CD14-positive monocyte (primary cell): ENCODE measurements around the gene NAT9. TPM values are rescaled to one million over a fixed set of nuclear protein-coding genes. Genes with fewer than 3 reads are reported as not detected.

Source experiments
- DNase-seq, 3 donors: peaks; one replicate each; pipeline ENCODE4 v3.0.0-alpha.2; 2011 to 2022
- H2AFZ ChIP-seq: 2 replicates; pipeline ENCODE4 v1.6.0; 2012; ENCODE audit warnings: mild to moderate bottlenecking, low read depth, low read length, inconsistent platforms; ENCODE audit not compliant: insufficient read depth, poor library complexity, severe bottlenecking
- H3K27ac ChIP-seq, 2 donors: 1 replicate in 1 of 2; 2 replicates in 1 of 2; pipeline ENCODE4 v1.5.1; 2012 to 2013; ENCODE audit warnings: low read length in 2 of 2, control low read depth in 1 of 2, inconsistent platforms in 1 of 2, low read depth in 1 of 2, mild to moderate bottlenecking in 1 of 2
- H3K27me3 ChIP-seq, 2 donors: one replicate each; pipeline versions ENCODE4 v1.6.0 to v1.6.1; 2011 to 2013; ENCODE audit warnings: low read length in 2 of 2; ENCODE audit not compliant: control insufficient read depth in 2 of 2, insufficient read depth in 2 of 2
- H3K36me3 ChIP-seq, 2 donors: replicated peaks in 1 of 2; 1 replicate in 1 of 2; 2 replicates in 1 of 2; pipeline versions ENCODE4 v1.5.1 to v1.6.1; 2012 to 2013; ENCODE audit warnings: low read length in 2 of 2, control low read depth in 1 of 2, inconsistent platforms in 1 of 2, mild to moderate bottlenecking in 1 of 2; ENCODE audit not compliant: insufficient read depth in 2 of 2, control insufficient read depth in 1 of 2
- H3K4me1 ChIP-seq, 2 donors: 1 replicate in 1 of 2; 2 replicates in 1 of 2; pipeline versions ENCODE4 v1.5.1 to v1.6.1; 2012 to 2013; ENCODE audit warnings: low read length in 2 of 2, control low read depth in 1 of 2, inconsistent platforms in 1 of 2, mild to moderate bottlenecking in 1 of 2, moderate library complexity in 1 of 2; ENCODE audit not compliant: insufficient read depth in 2 of 2, control insufficient read depth in 1 of 2
- H3K4me2 ChIP-seq: replicated peaks from 2 replicates; pipeline ENCODE3; 2012; ENCODE audit warnings: low read length, moderate library complexity, mild to moderate bottlenecking; ENCODE audit not compliant: poor library complexity, severe bottlenecking; ENCODE audit errors: extremely low read depth
- H3K4me3 ChIP-seq, 3 experiments: fragments of 200-600 bp in 1 of 3; sonication (generic) in 1 of 3; replicated peaks in 1 of 3; 1 replicate in 2 of 3; 2 replicates in 1 of 3; pipeline ENCODE4 v1.5.1; 2011 to 2013; ENCODE audit warnings: low read length in 3 of 3, mild to moderate bottlenecking in 3 of 3, control low read depth in 2 of 3, low read depth in 2 of 3, inconsistent platforms in 1 of 3, moderate library complexity in 1 of 3
- H3K79me2 ChIP-seq: 2 replicates; pipeline ENCODE4 v1.6.0; 2012; ENCODE audit warnings: mild to moderate bottlenecking, control low read depth, inconsistent platforms, low read length, moderate library complexity; ENCODE audit not compliant: insufficient read depth
- H3K9ac ChIP-seq: 2 replicates; pipeline ENCODE4 v1.6.0; 2017; ENCODE audit warnings: low read length, mild to moderate bottlenecking; ENCODE audit not compliant: insufficient read depth, poor library complexity, severe bottlenecking
- H3K9me3 ChIP-seq, 2 donors: replicated peaks in 1 of 2; 1 replicate in 1 of 2; 2 replicates in 1 of 2; pipeline versions ENCODE4 v1.5.1 to v1.6.1; 2012 to 2013; ENCODE audit warnings: low read length in 2 of 2, control low read depth in 1 of 2; ENCODE audit not compliant: control insufficient read depth in 1 of 2, insufficient read depth in 1 of 2
- H4K20me1 ChIP-seq: 2 replicates; pipeline ENCODE4 v1.6.0; 2012; ENCODE audit warnings: mild to moderate bottlenecking, low read length, control low read depth, moderate library complexity; ENCODE audit not compliant: insufficient read depth
- H3K27ac Mint-ChIP-seq, 7 donors: one replicate each; pipeline ENCODE4 v1.8.0; 2020; ENCODE audit warnings: mild to moderate bottlenecking in 7 of 7, mixed read lengths in 7 of 7, moderate library complexity in 6 of 7, inconsistent platforms in 2 of 7
- H3K27me3 Mint-ChIP-seq, 3 donors: one replicate each; pipeline ENCODE4 v1.8.0; 2021 to 2022; ENCODE audit warnings: low read depth in 3 of 3, mild to moderate bottlenecking in 3 of 3, mixed read lengths in 3 of 3, moderate library complexity in 3 of 3, inconsistent platforms in 1 of 3
- H3K36me3 Mint-ChIP-seq, 2 donors: one replicate each; pipeline ENCODE4 v1.8.0; 2020; ENCODE audit warnings: mixed read lengths in 2 of 2, inconsistent platforms in 1 of 2, mild to moderate bottlenecking in 1 of 2
- H3K4me1 Mint-ChIP-seq: one replicate; pipeline ENCODE4 v1.8.0; 2020; ENCODE audit warnings: mild to moderate bottlenecking, mixed read lengths
- H3K4me3 Mint-ChIP-seq, 2 donors: one replicate each; pipeline ENCODE4 v1.8.0; 2020; ENCODE audit warnings: mild to moderate bottlenecking in 2 of 2, mixed read lengths in 2 of 2, moderate library complexity in 1 of 2
- H3K9me3 Mint-ChIP-seq, 7 donors: one replicate each; pipeline ENCODE4 v1.8.0; 2020 to 2022; ENCODE audit warnings: mixed read lengths in 7 of 7, mild to moderate bottlenecking in 6 of 7, moderate library complexity in 6 of 7, inconsistent platforms in 2 of 7
- CTCF ChIP-seq: fragments of 200-600 bp; IDR thresholded peaks from one replicate; pipeline ENCODE4 v1.8.0; 2022; ENCODE audit warnings: antibody characterized with exemption, mild to moderate bottlenecking
- WGBS: methylation state at CpG from one replicate; pipeline ENCODE4 v1.1.5; 2013; ENCODE audit warnings: missing lambda C conversion rate; ENCODE audit not compliant: insufficient coverage; 5-methylcytosine and 5-hydroxymethylcytosine counted together
- intact Hi-C, 2 donors: fragments of 100-400 bp; cut with micrococcal nuclease; formaldehyde crosslinking; loops; one replicate each; pipeline versions ENCODE4 v1.15.0 to v1.15.1; 2023
- polyA plus RNA-seq, 3 donors: library from polyadenylated mRNA; depleted of rRNA in 1 of 3; unstranded in 2 of 3; stranded (reverse) in 1 of 3; fragments of 300-500 nt in 2 of 3; fragments of >200 nt in 1 of 3; fragmentation: Illumina TruSeq in 2 of 3; gene quantifications; 1 replicate in 2 of 3; 2 replicates in 1 of 3; pipeline ENCODE4 v1.2.3, GENCODE V29; 2012 to 2021

The NAT9 gene
- polyA plus RNA-seq, 3 donors = 7.1 to 95.6 (median 7.8) TPM

GRCh38 chr17:74800531-74800930, 24.4 kb upstream of the NAT9 start:
- H3K4me1 Mint-ChIP-seq = no peaks in the 10 kb centered on the region
- no peak overlapping the region for H3K9ac ChIP-seq
- 100% methylated on average over 3 of the region's 7 CpGs for WGBS
- no peak overlapping the region for H2AFZ ChIP-seq
- no peaks in the 10 kb centered on the region for H3K9me3 ChIP-seq
- H3K4me1 ChIP-seq = no peaks in the 10 kb centered on the region
- no peaks in the 10 kb centered on the region for H3K27me3 ChIP-seq
- DNase-seq = no peak
- peaks cover 91 to 100% of the 10 kb centered on the region in 2 donors for H3K36me3 ChIP-seq
- H3K27ac Mint-ChIP-seq = peak overlapping the region in 1 of 7 donors; percentile 6
- no peak overlapping the region for H3K4me3 ChIP-seq
- no peak overlapping the region for H3K27ac ChIP-seq
- no peak overlapping the region for H3K4me2 ChIP-seq
- H3K27me3 Mint-ChIP-seq = peaks cover 2 to 4% (median 2%) of the 10 kb centered on the region in 3 donors
- peaks cover 51% of the 10 kb centered on the region for H4K20me1 ChIP-seq
- no peaks in the 10 kb centered on the region for H3K79me2 ChIP-seq
- intact Hi-C loops = no loop called here
- H3K9me3 Mint-ChIP-seq = no peaks in the 10 kb centered on the region
- no peak overlapping the region for H3K4me3 Mint-ChIP-seq
- TF ChIP-seq CTCF = no peak
- peaks cover 94 to 99% of the 10 kb centered on the region in 2 donors for H3K36me3 Mint-ChIP-seq

GRCh38 chr17:74799097-74799496, 23.0 kb upstream of the NAT9 start:
- intact Hi-C loops = no loop called here
- H3K4me3 ChIP-seq = no peak overlapping the region
- no peaks in the 10 kb centered on the region for H3K4me1 Mint-ChIP-seq
- peaks cover 94 to 99% of the 10 kb centered on the region in 2 donors for H3K36me3 Mint-ChIP-seq
- peaks cover 94 to 100% of the 10 kb centered on the region in 2 donors for H3K36me3 ChIP-seq
- no peak overlapping the region for H3K27ac Mint-ChIP-seq
- no peak overlapping the region for H3K4me3 Mint-ChIP-seq
- H3K27me3 Mint-ChIP-seq = peaks cover 0 to 2% (median 0%) of the 10 kb centered on the region in 3 donors
- no peak for DNase-seq
- no peak overlapping the region for H2AFZ ChIP-seq
- H3K9me3 ChIP-seq = no peaks in the 10 kb centered on the region
- H3K9me3 Mint-ChIP-seq = no peaks in the 10 kb centered on the region
- TF ChIP-seq CTCF = no peak
- H3K27me3 ChIP-seq = no peaks in the 10 kb centered on the region
- no peaks in the 10 kb centered on the region for H3K79me2 ChIP-seq
- no peak overlapping the region for H3K9ac ChIP-seq
- H3K4me1 ChIP-seq = no peaks in the 10 kb centered on the region
- WGBS = 98% methylated on average over 13 of the region's 14 CpGs
- H3K27ac ChIP-seq = no peak overlapping the region
- no peak overlapping the region for H3K4me2 ChIP-seq
- peaks cover 37% of the 10 kb centered on the region for H4K20me1 ChIP-seq
